SK-N-MC (cell line): Measurements from ENCODE around the gene ABCB4.
A peak's percentile ranks its signal among the peaks of the same experiment; 100 is the strongest.

ENCODE experiments used
- DNase-seq: peaks from one replicate; pipeline ENCODE4 v3.0.0-alpha.2; 2011; ENCODE audit warnings: low read depth, low spot score
- H3K27ac ChIP-seq: fragments of 200-600 bp; sonication (generic); 2 replicates; pipeline ENCODE4 v1.5.1; 2016; ENCODE audit warnings: mixed run types
- H3K36me3 ChIP-seq: fragments of 200-600 bp; sonication (generic); 2 replicates; pipeline ENCODE4 v1.6.1; 2017; ENCODE audit warnings: antibody characterized with exemption, low read length, mixed read lengths; ENCODE audit not compliant: insufficient read depth
- H3K4me3 ChIP-seq: fragments of 200-600 bp; sonication (generic); 2 replicates; pipeline ENCODE4 v1.5.1; 2016
- H3K9ac ChIP-seq: fragments of 200-600 bp; sonication (generic); 2 replicates; pipeline ENCODE4 v1.8.0; 2017; ENCODE audit warnings: mixed run types, mixed read lengths; ENCODE audit not compliant: insufficient read length
- H3K9me3 ChIP-seq: fragments of 200-600 bp; sonication (generic); 2 replicates; pipeline ENCODE4 v1.6.1; 2017; ENCODE audit warnings: low read depth, mild to moderate bottlenecking, antibody characterized with exemption, low read length, moderate library complexity, mixed read lengths
- EZH2 ChIP-seq: fragments of 200-600 bp; sonication (generic); IDR thresholded peaks from one replicate; pipeline ENCODE4 v1.6.1; 2017; ENCODE audit warnings: antibody characterized with exemption
- FOXP2 ChIP-seq: optimal IDR thresholded peaks from 2 replicates; pipeline ENCODE3; 2011; ENCODE audit warnings: mild to moderate bottlenecking, moderate library complexity; ENCODE audit not compliant: insufficient read depth; ENCODE audit errors: extremely low read length, control extremely low read depth
- POLR2AphosphoS5 ChIP-seq: IDR thresholded peaks from 2 replicates; pipeline ENCODE4 v1.6.1; 2012; ENCODE audit warnings: mild to moderate bottlenecking, low read depth, low read length, borderline replicate concordance

ABCB4 gene

DNA sequence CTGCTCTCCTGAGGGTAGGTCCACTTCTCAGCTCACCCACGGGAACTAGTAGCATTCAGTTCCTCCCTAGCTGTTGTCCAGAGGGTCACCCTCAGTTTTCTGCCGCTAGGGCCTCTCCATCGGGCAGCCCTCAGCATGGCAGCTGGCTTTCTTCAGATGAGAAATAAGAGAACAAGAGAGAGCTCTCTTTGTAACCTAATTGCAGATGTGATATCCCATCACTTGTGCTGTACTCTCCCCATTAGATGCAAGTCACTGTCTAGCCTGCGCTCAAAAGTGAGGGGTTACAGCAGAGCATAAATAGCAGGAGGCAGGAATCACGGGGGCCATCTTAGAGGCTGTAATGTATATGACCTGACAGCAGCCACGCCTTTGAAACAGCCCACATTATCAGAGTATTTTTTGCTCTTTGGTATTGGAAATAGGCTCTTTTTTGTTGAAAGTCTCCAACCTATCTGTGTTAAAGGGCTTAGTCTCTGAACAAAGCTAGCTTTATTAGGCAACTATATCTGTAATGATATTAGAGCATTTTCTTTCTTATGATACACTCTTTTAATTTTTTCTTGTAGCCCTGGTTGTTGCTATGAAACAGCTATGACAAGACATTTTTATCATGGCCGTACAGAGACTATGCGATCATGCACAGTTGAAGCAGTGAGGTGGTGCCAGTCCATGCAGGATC, 84.3 kb downstream of the ABCB4 start:
- no peak for TF ChIP-seq FOXP2
- no peak for TF ChIP-seq POLR2AphosphoS5
- TF ChIP-seq EZH2: no peak
- Histone ChIP-seq H3K36me3 (no peaks in the 10 kb centered on the region), H3K4me3 (no peak overlapping the region), H3K9me3 (no peaks in the 10 kb centered on the region), H3K9ac (no peak overlapping the region), H3K27ac (no peak overlapping the region)
- no peak for DNase-seq

DNA sequence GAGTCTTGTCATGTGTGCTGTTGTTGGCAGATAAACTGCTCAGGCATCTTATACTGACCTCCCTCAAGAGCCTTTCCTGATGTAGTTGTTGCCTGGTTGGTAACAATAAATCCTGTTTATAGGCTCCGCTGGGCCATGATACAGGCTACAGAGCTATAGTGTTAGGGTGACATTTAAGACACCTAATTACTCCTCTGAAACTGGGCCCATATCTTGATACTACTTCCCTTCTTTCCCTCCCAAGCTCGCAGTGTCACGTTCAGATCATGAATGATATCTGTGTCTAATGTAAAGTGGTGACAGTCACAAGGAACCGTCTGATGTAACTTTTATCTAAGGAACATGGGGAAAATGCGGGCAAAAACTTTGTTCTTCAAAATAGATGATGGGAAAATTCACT, 94.6 kb downstream of the ABCB4 start:
- H3K9ac ChIP-seq: no peak overlapping the region
- no peak for DNase-seq
- no peaks in the 10 kb centered on the region for H3K9me3 ChIP-seq
- no peak overlapping the region for H3K27ac ChIP-seq
- no peak overlapping the region for H3K4me3 ChIP-seq
- no peaks in the 10 kb centered on the region for H3K36me3 ChIP-seq
- no peak for TF ChIP-seq POLR2AphosphoS5
- no peak for TF ChIP-seq EZH2
- TF ChIP-seq FOXP2: no peak

DNA sequence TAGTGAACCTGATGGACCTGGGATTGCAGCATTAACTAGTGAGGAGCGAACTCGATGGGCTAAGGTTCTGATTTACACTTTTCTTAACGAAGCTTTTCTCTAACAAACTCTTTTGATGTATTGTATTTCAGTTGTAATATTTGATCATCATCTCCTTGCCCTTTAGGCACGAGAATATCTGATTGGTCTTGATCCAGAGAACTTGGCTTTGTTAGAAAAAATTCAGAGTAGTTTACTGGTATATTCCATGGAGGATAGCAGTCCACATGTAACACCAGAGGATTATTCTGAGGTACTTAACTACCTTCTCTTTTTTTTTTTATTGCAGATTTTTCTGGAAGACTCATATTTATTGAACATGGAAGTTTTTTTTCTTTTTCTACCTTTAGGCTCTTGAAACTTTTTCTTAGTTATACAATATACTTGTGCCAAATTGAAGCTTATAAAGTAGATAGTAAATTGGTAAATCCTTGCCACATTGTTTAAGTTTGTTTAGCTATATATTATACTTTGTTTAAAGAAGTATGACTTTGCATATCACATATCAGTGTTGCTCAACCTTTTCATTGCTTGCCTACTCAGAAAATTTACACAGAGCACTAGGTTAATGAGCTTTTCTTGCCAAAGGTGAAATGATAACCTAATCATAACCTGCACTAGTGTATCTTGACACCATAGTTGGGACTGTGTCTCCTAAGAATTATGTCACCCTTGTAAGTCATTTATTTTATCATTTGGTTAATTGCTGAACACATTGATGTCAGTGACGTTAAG, 99.6 kb downstream of the ABCB4 start:
- Histone ChIP-seq H3K9me3 (no peaks in the 10 kb centered on the region), H3K4me3 (no peak overlapping the region), H3K27ac (no peak overlapping the region), H3K9ac (no peak overlapping the region), H3K36me3 (no peaks in the 10 kb centered on the region)
- no peak for DNase-seq
- no peak for TF ChIP-seq POLR2AphosphoS5

DNA sequence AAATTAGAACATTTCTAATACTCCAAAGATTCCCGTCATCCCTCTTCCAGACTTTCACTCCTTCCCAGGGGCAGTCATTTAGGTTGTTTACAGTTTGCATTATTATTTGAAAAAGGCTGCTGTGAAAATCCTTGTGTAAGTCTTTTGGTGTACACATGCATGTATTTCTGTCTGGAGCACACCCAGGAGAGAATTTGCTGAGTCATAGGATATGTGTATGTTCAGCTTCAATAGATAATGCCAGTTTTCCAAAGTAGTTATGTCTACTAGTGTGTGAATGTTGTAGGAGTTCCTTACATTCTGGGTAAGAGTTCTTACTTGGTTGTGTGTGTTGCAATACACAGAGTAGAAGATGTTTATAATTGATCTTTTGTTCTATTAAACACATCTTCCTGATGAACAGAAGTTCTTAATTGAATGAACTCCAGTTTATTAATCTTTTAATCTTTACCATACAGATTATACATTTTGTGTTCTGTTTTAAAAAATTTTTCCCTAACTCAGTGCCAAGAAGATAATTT, 104.8 kb downstream of the ABCB4 start:
- Histone ChIP-seq H3K9me3 (no peaks in the 10 kb centered on the region), H3K27ac (peak overlapping the region; percentile 1; the same call in 1 of the 2 replicates), H3K36me3 (no peaks in the 10 kb centered on the region), H3K4me3 (no peak overlapping the region), H3K9ac (no peak overlapping the region)
- DNase-seq: peak; percentile 6
- TF ChIP-seq FOXP2 (no peak), EZH2 (no peak), POLR2AphosphoS5 (no peak)

DNA sequence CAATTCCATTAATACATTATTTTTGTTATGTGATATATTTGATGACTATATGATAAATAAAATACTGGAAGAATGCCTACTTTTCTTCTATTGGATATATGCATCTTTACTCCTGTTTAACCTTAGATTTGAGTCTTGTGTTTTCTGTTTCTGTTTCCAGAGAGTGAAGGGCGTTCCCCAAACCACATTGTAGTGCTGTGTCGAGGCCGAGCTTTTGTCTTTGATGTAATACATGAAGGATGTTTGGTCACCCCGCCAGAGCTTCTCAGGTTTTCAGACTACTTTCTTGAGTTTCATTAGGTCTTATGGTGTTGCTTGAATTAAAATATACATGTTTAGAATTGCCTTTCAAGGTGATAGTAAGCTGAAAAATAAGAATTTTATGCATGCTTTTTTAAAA, 106.3 kb downstream of the ABCB4 start:
- Histone ChIP-seq H3K9ac (no peak overlapping the region), H3K27ac (no peak overlapping the region), H3K4me3 (no peak overlapping the region), H3K9me3 (no peaks in the 10 kb centered on the region), H3K36me3 (no peaks in the 10 kb centered on the region)
- no peak for TF ChIP-seq FOXP2
- no peak for TF ChIP-seq EZH2
- no peak for TF ChIP-seq POLR2AphosphoS5
- DNase-seq: no peak

DNA sequence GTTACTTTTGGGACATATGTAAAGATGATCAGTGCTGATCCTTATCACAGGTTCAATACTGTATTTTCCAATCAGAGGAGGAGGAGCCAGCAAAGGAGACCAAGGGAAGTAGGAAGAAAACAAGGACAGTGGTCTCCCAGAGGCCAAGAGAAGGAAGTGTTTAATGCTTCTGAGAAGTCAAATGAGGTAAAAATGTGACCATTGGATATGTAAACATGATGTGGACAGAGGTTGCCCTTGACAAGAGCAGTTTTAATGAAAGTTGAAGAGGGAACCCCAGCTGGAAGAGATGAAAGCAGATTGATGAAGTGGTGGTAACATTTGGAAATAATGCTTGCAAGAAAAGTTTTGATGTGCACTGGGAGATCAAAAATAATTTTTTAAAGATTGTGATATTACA, 111.2 kb downstream of the ABCB4 start:
- no peaks in the 10 kb centered on the region for H3K36me3 ChIP-seq
- no peak for TF ChIP-seq EZH2
- TF ChIP-seq POLR2AphosphoS5: no peak
- TF ChIP-seq FOXP2: no peak
- H3K9ac ChIP-seq: no peak overlapping the region
- no peak for DNase-seq
- no peak overlapping the region for H3K4me3 ChIP-seq
- H3K9me3 ChIP-seq: no peaks in the 10 kb centered on the region
- no peak overlapping the region for H3K27ac ChIP-seq

DNA sequence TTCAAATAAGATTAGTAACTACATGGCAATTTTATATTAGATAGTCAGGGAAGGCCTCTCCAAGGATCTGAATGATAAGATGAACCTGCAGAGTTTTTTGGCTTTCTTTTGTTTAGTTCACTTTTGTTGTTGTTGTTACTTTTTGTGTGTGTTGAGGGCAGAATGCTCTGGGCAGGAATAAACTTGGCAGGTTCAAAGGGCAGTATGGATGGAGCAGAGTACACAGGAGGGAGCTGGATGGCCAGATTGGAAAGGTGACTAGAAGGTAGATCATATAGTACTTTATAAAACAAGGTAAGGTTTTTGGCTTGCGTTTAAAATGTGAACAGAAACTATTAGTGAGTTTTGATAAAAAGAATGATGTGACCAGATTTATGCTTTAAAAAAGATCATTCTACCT, 112.1 kb downstream of the ABCB4 start:
- DNase-seq: no peak
- H3K36me3 ChIP-seq: no peaks in the 10 kb centered on the region
- TF ChIP-seq POLR2AphosphoS5 (no peak), EZH2 (no peak), FOXP2 (no peak)
- H3K9me3 ChIP-seq: no peaks in the 10 kb centered on the region
- no peak overlapping the region for H3K4me3 ChIP-seq
- H3K27ac ChIP-seq: no peak overlapping the region
- H3K9ac ChIP-seq: no peak overlapping the region

DNA sequence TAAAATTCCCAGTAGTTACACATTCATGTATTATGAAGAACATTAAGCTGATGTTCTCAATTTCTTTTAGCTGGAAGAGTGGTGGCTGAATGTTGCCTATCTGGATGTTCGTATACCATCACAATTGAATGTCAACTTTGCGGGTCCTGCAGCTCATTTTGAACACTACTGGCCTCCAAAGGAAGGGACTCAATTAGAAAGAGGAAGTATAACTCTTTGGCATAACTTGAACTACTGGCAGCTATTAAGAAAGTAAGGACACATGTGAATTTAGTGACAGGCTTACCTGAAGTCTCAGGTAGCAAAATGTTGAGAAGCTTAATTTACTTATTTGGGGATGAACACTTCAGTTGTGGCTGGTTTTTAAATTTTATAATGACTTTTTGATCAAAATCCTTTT, 114.2 kb downstream of the ABCB4 start:
- peaks cover 5% of the 10 kb centered on the region; the same call in 1 of the 2 replicates for H3K36me3 ChIP-seq
- no peaks in the 10 kb centered on the region for H3K9me3 ChIP-seq

More for the DNA sequence above, 114.2 kb downstream of the ABCB4 start:
- no peak for DNase-seq
- Histone ChIP-seq H3K4me3 (no peak overlapping the region), H3K27ac (no peak overlapping the region), H3K9ac (no peak overlapping the region)
- no peak for TF ChIP-seq FOXP2
- no peak for TF ChIP-seq EZH2
- no peak for TF ChIP-seq POLR2AphosphoS5
